Nephron progenitor cell (in vitro differentiated cells): ENCODE data around the gene COQ5.
"Not testable (repeated sequence)": the region's sequence is repeated elsewhere in the genome, so short reads cannot be mapped to it uniquely, and the experiment has no call there.

Experiments used
- DNase-seq: peaks from one replicate; pipeline ENCODE4 v3.0.0; 2021
- H3K27ac Mint-ChIP-seq: 2 replicates; pipeline ENCODE4 v1.8.0; 2021; ENCODE audit warnings: mild to moderate bottlenecking, moderate library complexity, mixed read lengths
- H3K27me3 Mint-ChIP-seq: 2 replicates; pipeline ENCODE4 v1.8.0; 2021; ENCODE audit warnings: mild to moderate bottlenecking, low read depth, mixed read lengths; ENCODE audit not compliant: poor library complexity
- H3K36me3 Mint-ChIP-seq: 2 replicates; pipeline ENCODE4 v1.8.0; 2021; ENCODE audit warnings: low read depth, mixed read lengths
- H3K4me1 Mint-ChIP-seq: 2 replicates; pipeline ENCODE4 v1.8.0; 2021; ENCODE audit warnings: mixed read lengths
- H3K4me3 Mint-ChIP-seq: 2 replicates; pipeline ENCODE4 v1.8.0; 2021; ENCODE audit warnings: mild to moderate bottlenecking, moderate library complexity, mixed read lengths
- H3K9me3 Mint-ChIP-seq: 2 replicates; pipeline ENCODE4 v1.8.0; 2021; ENCODE audit warnings: mild to moderate bottlenecking, moderate library complexity, mixed read lengths
- CTCF ChIP-seq: fragments of 200-600 bp; sonication (generic); IDR thresholded peaks from 2 replicates; pipeline ENCODE4 v1.5.0; 2021; ENCODE audit warnings: antibody characterized with exemption

Gene COQ5

GRCh38 chr12:120534203-120534702, 5.3 kb upstream of the COQ5 start, which contains the start of gene RNF10:
TSS of gene RNF10 (plus strand) at chr12:120534356. CDS start at chr12:120534812, 456 bp downstream.
- peak; percentile 65 for DNase-seq
- H3K27ac Mint-ChIP-seq, result peak within 1 kb of the TSS; percentile 96
- peak within 1 kb of the TSS; percentile 94 for H3K4me3 Mint-ChIP-seq
- H3K9me3 Mint-ChIP-seq, result no peaks in the 10 kb centered on the region
- TF ChIP-seq CTCF, result no peak
- peaks cover 3% of the 10 kb centered on the region for H3K27me3 Mint-ChIP-seq
- peaks cover 48% of the 10 kb centered on the region for H3K4me1 Mint-ChIP-seq
- peaks cover 30% of the 10 kb centered on the region for H3K36me3 Mint-ChIP-seq

- no peak for TF ChIP-seq CTCF
- Mint-ChIP-seq H3K9me3 (no peaks in the 10 kb centered on the region), H3K27ac (no peak overlapping the region), H3K36me3 (peaks cover 20% of the 10 kb centered on the region), H3K4me3 (no peak overlapping the region), H3K4me1 (peaks cover 41% of the 10 kb centered on the region), H3K27me3 (peaks cover 3% of the 10 kb centered on the region)
- DNase-seq, result no peak
Observed at GRCh38 chr12:120532701-120533238, 3.8 kb upstream of the COQ5 start.

GRCh38 chr12:120530418-120530761, 1.4 kb upstream of the COQ5 start:
- not testable (repeated sequence) for H3K27me3 Mint-ChIP-seq, H3K4me3 Mint-ChIP-seq, H3K27ac Mint-ChIP-seq, H3K9me3 Mint-ChIP-seq, H3K36me3 Mint-ChIP-seq, DNase-seq
- peaks cover 25% of the 10 kb centered on the region for H3K4me1 Mint-ChIP-seq

- no peak for TF ChIP-seq CTCF
Observed at GRCh38 chr12:120529641-120530417, 871 bp upstream of the COQ5 start.

GRCh38 chr12:120522568-120522967, 6.4 kb downstream of the COQ5 start:
- no peak for DNase-seq
- Mint-ChIP-seq H3K9me3 (no peaks in the 10 kb centered on the region), H3K4me1 (peaks cover 5% of the 10 kb centered on the region), H3K4me3 (no peak overlapping the region), H3K27ac (no peak overlapping the region), H3K36me3 (peaks cover 21% of the 10 kb centered on the region), H3K27me3 (no peaks in the 10 kb centered on the region)
- TF ChIP-seq CTCF, result no peak

More at GRCh38 chr12:120529641-120530417, 871 bp upstream of the COQ5 start:
- peaks cover 3% of the 10 kb centered on the region for H3K27me3 Mint-ChIP-seq
- no peak for DNase-seq
- peaks cover 6% of the 10 kb centered on the region for H3K36me3 Mint-ChIP-seq
- peaks cover 21% of the 10 kb centered on the region for H3K4me1 Mint-ChIP-seq
- no peaks in the 10 kb centered on the region for H3K9me3 Mint-ChIP-seq
- peak overlapping the region; percentile 100 for H3K27ac Mint-ChIP-seq
- H3K4me3 Mint-ChIP-seq, result peak overlapping the region; percentile 97

- not testable (repeated sequence) for H3K27me3 Mint-ChIP-seq, H3K4me1 Mint-ChIP-seq, DNase-seq, H3K4me3 Mint-ChIP-seq, H3K9me3 Mint-ChIP-seq, H3K27ac Mint-ChIP-seq
- peaks cover 30% of the 10 kb centered on the region for H3K36me3 Mint-ChIP-seq
Observed at GRCh38 chr12:120519324-120519723, 9.6 kb downstream of the COQ5 start.

GRCh38 chr12:120515496-120515895, 13.5 kb downstream of the COQ5 start:
- Mint-ChIP-seq H3K4me1 (no peaks in the 10 kb centered on the region), H3K27me3 (peaks cover 5% of the 10 kb centered on the region), H3K4me3 (no peak overlapping the region), H3K36me3 (peaks cover 39% of the 10 kb centered on the region), H3K27ac (no peak overlapping the region), H3K9me3 (no peaks in the 10 kb centered on the region)
- TF ChIP-seq CTCF, result no peak
- no peak for DNase-seq
